Liver (tissue), 3 donors: ENCODE measurements around the gene DMC1.

ENCODE experiments used
- ATF3 ChIP-seq: IDR thresholded peaks from 2 replicates; pipeline ENCODE4 v1.6.1; 2016; ENCODE audit warnings: antibody characterized with exemption
- CTCF ChIP-seq: fragments of 150-350 bp; IDR thresholded peaks from 2 replicates; pipeline ENCODE4 v1.5.1; 2017; ENCODE audit warnings: improper control_type of control experiment, low read depth, low read length; ENCODE audit not compliant: missing input control
- EGR1 ChIP-seq, 2 donors: IDR thresholded peaks; 2 replicates each; pipeline ENCODE4 v1.6.1; 2016 to 2018; ENCODE audit warnings: antibody characterized with exemption in 2 of 2, low read depth in 2 of 2
- GABPA ChIP-seq, 2 donors: IDR thresholded peaks in 1 of 2; conservative IDR thresholded peaks in 1 of 2; 2 replicates each; pipeline ENCODE4 v1.6.1; 2016; ENCODE audit warnings: antibody characterized with exemption in 2 of 2, mild to moderate bottlenecking in 1 of 2, moderate library complexity in 1 of 2
- RAD21 ChIP-seq, 2 donors: IDR thresholded peaks; 2 replicates each; pipeline ENCODE4 v1.6.1; 2016; ENCODE audit warnings: antibody characterized with exemption in 2 of 2, mild to moderate bottlenecking in 2 of 2
- donor health status: healthy.
- donor health status: healthy.

DNA sequence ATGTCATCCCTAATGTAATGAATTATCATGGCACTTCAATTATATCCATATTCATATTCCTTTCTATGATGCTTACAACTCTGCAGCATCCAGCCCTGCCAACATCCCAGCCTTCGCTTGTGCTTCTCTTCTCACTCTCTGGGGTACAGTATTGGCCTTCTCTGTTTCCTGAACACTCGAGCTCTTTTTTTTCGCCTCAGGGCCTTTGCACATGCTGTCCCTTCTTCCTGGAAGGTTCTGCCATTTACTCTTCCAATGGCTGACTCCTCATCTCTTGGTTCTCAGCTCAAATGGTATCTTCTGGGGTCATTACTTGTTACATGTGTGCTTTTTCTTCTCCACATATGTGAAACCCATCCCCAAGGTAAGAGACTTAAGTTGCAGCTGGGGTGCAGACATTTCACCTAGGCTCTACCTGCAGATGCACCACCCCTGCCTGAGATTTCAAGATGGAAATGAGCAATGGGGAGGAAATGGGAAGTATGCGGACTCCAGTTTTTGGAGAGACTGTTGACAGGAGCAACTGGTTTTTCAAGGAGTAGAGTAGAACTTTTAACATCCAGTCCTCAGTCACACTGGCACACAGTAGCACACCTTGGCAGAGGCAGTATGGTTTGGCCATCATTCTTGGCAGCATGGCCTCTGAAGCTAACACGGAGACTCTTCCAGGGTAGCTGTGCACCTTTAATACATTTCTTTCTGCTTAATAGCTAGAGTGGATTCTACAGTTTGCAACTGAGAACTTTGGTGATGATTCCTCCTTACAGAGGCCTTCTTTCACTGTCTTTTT lies 42.4 kb upstream of the DMC1 start:
- TF ChIP-seq CTCF (no peak), GABPA (IDR thresholded peaks at IDR 0.05 in 1 of 2, conservative IDR thresholded peaks at IDR 0.05 in 1 of 2) (no peak), ATF3 (no peak), RAD21 (IDR thresholded peaks at IDR 0.05) (no peak), EGR1 (IDR thresholded peaks at IDR 0.05; ENCODE audit: low read depth in 2 of 2) (no peak)
